ENCODE results near the gene EEA1. TPM values are rescaled to one million over a fixed set of nuclear protein-coding genes. Genes with fewer than 3 reads are reported as not detected.

Gene EEA1
- total and polyA plus RNA-seq, 9 donors = 5.0 to 41.1 (median 32.1) TPM

DNA sequence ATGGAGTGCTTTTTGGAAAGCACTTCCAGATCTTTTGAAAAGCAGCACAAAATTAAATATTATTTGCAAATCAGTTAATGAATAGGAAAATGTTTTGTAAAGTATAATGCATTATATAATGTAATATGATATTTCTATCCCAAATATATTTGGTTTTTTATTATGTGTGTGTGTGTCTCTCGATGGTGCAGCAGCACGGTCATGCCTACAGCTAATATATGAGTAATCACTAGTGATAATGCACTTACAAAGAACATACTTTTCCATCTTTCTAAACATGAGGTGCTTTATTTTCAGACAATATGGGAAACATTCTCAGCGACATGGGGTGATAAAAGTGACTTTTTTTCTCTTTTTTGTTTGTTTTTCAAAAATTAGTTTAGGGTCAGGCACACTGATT lies 1.3 kb upstream of the EEA1 start:
- Histone ChIP-seq H3K4me1 (ENCODE audit: insufficient read depth) (peaks cover 5% of the 10 kb centered on the region), H3K4me3 (peak overlapping the region; percentile 54), H3K9me3 (no peaks in the 10 kb centered on the region), H3K27ac (no peak overlapping the region), H3K27me3 (no peaks in the 10 kb centered on the region), H3K36me3 (no peaks in the 10 kb centered on the region)
- intact Hi-C loops (cut with DNase I) = no loop called here
- WGBS, 3 donors = 46 to 58% (median 49%) methylated on average over 3 of the region's 3 CpGs
- DNase-seq = no peak
- TF ChIP-seq, protein P1, sequence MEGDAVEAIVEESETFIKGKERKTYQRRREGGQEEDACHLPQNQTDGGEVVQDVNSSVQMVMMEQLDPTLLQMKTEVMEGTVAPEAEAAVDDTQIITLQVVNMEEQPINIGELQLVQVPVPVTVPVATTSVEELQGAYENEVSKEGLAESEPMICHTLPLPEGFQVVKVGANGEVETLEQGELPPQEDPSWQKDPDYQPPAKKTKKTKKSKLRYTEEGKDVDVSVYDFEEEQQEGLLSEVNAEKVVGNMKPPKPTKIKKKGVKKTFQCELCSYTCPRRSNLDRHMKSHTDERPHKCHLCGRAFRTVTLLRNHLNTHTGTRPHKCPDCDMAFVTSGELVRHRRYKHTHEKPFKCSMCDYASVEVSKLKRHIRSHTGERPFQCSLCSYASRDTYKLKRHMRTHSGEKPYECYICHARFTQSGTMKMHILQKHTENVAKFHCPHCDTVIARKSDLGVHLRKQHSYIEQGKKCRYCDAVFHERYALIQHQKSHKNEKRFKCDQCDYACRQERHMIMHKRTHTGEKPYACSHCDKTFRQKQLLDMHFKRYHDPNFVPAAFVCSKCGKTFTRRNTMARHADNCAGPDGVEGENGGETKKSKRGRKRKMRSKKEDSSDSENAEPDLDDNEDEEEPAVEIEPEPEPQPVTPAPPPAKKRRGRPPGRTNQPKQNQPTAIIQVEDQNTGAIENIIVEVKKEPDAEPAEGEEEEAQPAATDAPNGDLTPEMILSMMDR (IDR thresholded peaks at IDR 0.05) = no peak
- TF ChIP-seq POLR2A (IDR thresholded peaks at IDR 0.05) (no peak), EP300 (IDR thresholded peaks at IDR 0.05) (no peak)

DNA sequence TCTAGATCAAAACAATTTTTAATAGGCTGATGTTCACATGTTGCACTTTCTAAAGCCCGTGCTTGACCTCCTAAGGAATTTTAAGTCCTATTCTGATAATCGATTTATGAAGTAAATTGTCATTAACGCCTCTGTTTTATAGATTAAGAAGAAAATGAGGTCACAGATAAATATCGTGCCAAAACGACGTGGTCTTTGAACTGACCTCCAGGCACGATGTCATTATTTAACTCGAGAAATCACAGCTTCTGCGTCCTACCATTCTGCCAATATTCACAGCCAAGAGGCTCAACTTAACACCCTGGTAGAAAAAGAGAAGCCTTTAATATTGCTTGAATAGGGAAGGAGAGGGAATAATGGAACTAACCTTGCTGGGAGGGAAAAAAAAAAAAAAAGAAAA lies 888 bp upstream of the EEA1 start:
- TF ChIP-seq POLR2A (IDR thresholded peaks at IDR 0.05) (no peak), EP300 (IDR thresholded peaks at IDR 0.05) (no peak)
- TF ChIP-seq, protein P1 (IDR thresholded peaks at IDR 0.05) = no peak
- Histone ChIP-seq H3K27ac (peak overlapping the region; percentile 97 to 99), H3K27me3 (no peaks in the 10 kb centered on the region), H3K4me3 (peak overlapping the region; percentile 54), H3K36me3 (no peaks in the 10 kb centered on the region), H3K9me3 (no peaks in the 10 kb centered on the region), H3K4me1 (ENCODE audit: insufficient read depth) (peaks cover 5% of the 10 kb centered on the region)
- WGBS, 3 donors = 1 to 2% (median 2%) methylated on average over 9 of the region's 9 CpGs
- intact Hi-C loops (cut with DNase I) = no loop called here
- no peak for DNase-seq

DNA sequence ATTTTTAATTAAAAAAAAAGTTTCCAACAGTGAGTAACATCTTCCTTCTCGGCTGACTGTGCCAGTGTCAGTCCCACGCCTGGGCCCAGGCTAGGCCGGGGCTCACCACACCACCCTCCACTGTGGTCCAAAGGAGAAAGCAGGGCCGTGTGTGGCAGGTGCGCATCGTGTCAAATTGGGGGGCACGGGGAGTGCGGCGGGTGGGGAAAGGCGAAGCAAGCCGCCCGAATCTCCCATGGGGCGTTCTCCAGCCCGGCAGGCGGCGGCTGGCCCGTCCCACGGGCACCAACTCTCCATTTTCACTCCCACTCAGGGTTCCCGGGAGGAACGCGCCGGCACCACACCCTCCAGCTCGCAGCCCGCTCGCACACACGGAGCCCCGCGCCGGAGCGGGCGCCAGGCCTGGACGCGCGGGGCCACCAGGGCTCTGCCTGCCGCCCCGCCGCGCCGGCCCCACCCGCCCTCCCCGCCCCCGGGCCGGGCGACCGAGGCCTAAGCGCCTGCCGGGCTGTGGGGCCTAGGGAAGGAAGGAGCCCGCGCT lies 604 bp downstream of the EEA1 start:
- intact Hi-C loops (cut with DNase I) = no loop called here
- H3K27me3 ChIP-seq = no peaks in the 10 kb centered on the region
- peak overlapping the region; percentile 97 to 99 for H3K27ac ChIP-seq
- peaks cover 7% of the 10 kb centered on the region for H3K4me1 ChIP-seq (ENCODE audit: insufficient read depth)
- DNase-seq = peak; percentile 42 to 70 (median 59)
- no peaks in the 10 kb centered on the region for H3K36me3 ChIP-seq
- 0 to 1% (median 1%) methylated on average over 40 to 49 of the region's 49 CpGs for WGBS, 3 donors
- peak overlapping the region; percentile 54 for H3K4me3 ChIP-seq
- H3K9me3 ChIP-seq = no peaks in the 10 kb centered on the region
- TF ChIP-seq, protein P1 (IDR thresholded peaks at IDR 0.05) = no peak
- TF ChIP-seq POLR2A (IDR thresholded peaks at IDR 0.05) (no peak), EP300 (IDR thresholded peaks at IDR 0.05) (no peak)

DNA sequence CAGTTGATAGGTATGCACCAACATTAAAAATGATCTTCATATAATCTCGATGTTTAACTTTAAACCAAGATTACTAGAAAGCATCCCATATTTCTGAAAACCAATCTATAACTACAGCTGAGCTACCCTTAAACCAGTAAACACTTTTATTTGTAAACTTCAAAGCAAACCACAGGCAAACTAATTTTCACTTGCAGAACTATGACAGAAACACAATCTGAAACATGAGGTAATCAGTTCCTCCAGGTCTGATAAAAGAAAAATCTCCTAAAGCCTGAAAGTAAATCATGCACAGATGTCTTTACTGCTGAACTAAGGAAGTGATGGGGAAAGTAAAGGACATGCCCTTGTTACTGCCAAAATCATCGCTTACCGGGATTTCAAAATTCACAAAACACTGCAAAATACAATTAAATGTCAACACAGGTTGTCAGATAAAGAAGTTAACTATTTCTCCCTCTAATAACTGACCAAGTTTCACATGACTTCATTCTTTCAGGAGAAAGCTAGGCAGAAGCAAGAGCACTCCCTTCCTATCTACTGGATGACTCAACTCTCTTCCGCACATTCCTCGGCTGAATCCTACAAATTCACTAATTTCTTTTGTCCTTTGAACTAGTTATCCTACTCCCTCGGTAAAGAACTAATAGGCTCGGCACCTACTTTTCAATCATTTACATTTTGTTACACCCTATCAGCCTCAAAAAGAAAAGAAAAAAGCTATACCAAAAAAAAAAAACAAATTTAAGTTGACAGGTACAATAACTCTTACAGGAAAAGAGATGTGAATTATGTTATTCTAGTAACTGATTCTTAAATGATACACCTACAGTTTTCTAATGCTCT lies 1.4 kb downstream of the EEA1 start:
- Histone ChIP-seq H3K4me3 (peak overlapping the region; percentile 54), H3K9me3 (no peaks in the 10 kb centered on the region), H3K36me3 (no peaks in the 10 kb centered on the region), H3K4me1 (ENCODE audit: insufficient read depth) (peaks cover 7% of the 10 kb centered on the region), H3K27me3 (no peaks in the 10 kb centered on the region), H3K27ac (peak overlapping the region in 1 of 2 donors; percentile 99)
- DNase-seq = no peak
- WGBS, 3 donors = 2 to 3% (median 3%) methylated on average over 7 of the region's 7 CpGs
- intact Hi-C loops (cut with DNase I) = no loop called here
- no peak for TF ChIP-seq POLR2A (IDR thresholded peaks at IDR 0.05)

DNA sequence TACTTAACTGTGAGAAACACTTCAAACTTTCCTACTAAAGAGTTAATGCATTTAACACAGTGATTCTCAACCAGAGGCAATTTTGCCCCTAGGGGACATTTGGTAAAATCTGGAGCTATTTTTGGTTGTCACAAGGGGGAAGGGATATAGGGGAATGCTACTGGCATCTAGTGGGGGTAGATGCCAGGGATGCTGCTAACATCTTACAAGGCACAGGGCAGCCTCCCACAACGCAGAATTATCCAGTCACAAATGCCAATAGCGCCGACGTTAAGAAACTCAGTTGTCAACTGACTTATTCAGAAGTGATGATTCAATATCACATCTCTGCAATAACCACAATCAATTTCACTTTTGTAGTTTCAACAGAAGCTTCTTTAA lies 2.0 kb downstream of the EEA1 start:
- peaks cover 7% of the 10 kb centered on the region for H3K4me1 ChIP-seq (ENCODE audit: insufficient read depth)
- H3K27me3 ChIP-seq = no peaks in the 10 kb centered on the region
- H3K9me3 ChIP-seq = no peaks in the 10 kb centered on the region
- no peak for TF ChIP-seq POLR2A (IDR thresholded peaks at IDR 0.05)
- no peak for TF ChIP-seq EP300 (IDR thresholded peaks at IDR 0.05)
- TF ChIP-seq, protein P1 (IDR thresholded peaks at IDR 0.05) = no peak
- H3K27ac ChIP-seq = no peak overlapping the region
- 11 to 15% (median 11%) methylated on average over 4 of the region's 4 CpGs for WGBS, 3 donors
- H3K36me3 ChIP-seq = no peaks in the 10 kb centered on the region
- H3K4me3 ChIP-seq = no peak overlapping the region
- no peak for DNase-seq
- intact Hi-C loops (cut with DNase I) = no loop called here
